ENCODE results near the gene CIB4. TPM values are rescaled to one million over a fixed set of nuclear protein-coding genes. Genes with fewer than 3 reads are reported as not detected.
A peak's percentile ranks its signal among the peaks of the same experiment; 100 is the strongest.

Gene CIB4
- total RNA-seq, 2 donors from 2014 or later, result not detected

DNA sequence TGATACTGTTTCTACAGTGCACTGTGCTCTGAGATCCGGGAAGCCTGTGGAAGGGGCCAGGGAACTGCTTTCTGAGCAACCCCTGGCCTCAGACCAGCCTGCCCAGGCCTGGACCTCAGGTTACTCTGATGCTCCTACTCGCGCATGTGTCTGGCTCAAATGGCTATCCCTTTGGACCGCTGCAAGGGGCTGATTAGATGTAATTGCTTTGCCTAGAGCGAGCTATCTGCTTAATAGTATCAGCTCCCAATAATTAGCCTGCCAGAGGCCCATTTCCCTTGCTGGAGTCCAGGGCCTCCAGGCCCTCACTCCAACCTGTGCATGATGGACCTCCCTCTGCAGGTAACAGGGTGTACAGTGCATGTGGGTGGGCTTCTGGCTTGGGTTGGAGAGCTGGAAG lies 44.2 kb upstream of the CIB4 start:
- no peaks in the 10 kb centered on the region for H3K36me3 ChIP-seq (replicated peaks in 1 of 2; ENCODE audit: insufficient read depth in 1 of 2, low read depth in 2 of 2)
- TF ChIP-seq, protein P1, sequence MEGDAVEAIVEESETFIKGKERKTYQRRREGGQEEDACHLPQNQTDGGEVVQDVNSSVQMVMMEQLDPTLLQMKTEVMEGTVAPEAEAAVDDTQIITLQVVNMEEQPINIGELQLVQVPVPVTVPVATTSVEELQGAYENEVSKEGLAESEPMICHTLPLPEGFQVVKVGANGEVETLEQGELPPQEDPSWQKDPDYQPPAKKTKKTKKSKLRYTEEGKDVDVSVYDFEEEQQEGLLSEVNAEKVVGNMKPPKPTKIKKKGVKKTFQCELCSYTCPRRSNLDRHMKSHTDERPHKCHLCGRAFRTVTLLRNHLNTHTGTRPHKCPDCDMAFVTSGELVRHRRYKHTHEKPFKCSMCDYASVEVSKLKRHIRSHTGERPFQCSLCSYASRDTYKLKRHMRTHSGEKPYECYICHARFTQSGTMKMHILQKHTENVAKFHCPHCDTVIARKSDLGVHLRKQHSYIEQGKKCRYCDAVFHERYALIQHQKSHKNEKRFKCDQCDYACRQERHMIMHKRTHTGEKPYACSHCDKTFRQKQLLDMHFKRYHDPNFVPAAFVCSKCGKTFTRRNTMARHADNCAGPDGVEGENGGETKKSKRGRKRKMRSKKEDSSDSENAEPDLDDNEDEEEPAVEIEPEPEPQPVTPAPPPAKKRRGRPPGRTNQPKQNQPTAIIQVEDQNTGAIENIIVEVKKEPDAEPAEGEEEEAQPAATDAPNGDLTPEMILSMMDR (IDR thresholded peaks at IDR 0.05), result no peak
- no peak for TF ChIP-seq POLR2A (IDR thresholded peaks at IDR 0.05)
- H3K27me3 ChIP-seq, result no peaks in the 10 kb centered on the region
- no peak overlapping the region for H3K27ac ChIP-seq
- intact Hi-C loops (cut with DNase I), result loop anchor here (10.0 kb wide), 1 partner anchor 49 kb away; no protein-coding TSS in a partner anchor
- H3K4me3 ChIP-seq, result no peak overlapping the region
- DNase-seq (peak in 1 of 4 donors; percentile 4), ATAC-seq (no peak)
- WGBS, 2 donors, result 90 to 100% methylated on average over 1 to 5 of the region's 5 CpGs
- H3K4me1 ChIP-seq, result peaks cover 39% of the 10 kb centered on the region
- H3K9me3 ChIP-seq, result no peaks in the 10 kb centered on the region

DNA sequence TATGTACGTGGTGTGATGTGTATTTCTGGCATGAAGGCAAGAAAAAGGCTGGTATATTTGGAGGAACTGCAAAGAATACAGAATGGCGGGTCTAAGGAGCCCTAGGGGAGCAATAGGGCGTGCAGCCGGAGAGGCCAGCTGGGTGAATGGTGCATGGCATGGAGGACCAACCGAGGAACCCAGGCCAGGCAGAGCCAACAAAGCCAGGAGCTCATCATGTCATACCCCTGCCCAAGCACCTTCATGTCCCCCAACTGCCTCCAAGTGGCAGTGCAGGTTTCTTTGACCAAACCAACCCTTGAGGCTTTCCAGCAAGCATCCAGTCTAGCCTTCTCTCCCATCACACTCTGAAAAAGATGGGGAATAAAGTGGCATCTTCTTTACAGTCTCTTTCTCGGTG lies 42.4 kb upstream of the CIB4 start:
- H3K27ac ChIP-seq, result no peak overlapping the region
- peak in 1 of 4 donors; percentile 2 for DNase-seq
- H3K4me3 ChIP-seq, result no peak overlapping the region
- TF ChIP-seq, protein P1 (IDR thresholded peaks at IDR 0.05), result no peak
- no peak for TF ChIP-seq POLR2A (IDR thresholded peaks at IDR 0.05)
- no peaks in the 10 kb centered on the region for H3K36me3 ChIP-seq (replicated peaks in 1 of 2; ENCODE audit: insufficient read depth in 1 of 2, low read depth in 2 of 2)
- 90 to 93% methylated on average over 6 of the region's 6 CpGs for WGBS, 2 donors
- peaks cover 29% of the 10 kb centered on the region for H3K4me1 ChIP-seq
- H3K9me3 ChIP-seq, result no peaks in the 10 kb centered on the region
- no peaks in the 10 kb centered on the region for H3K27me3 ChIP-seq
- intact Hi-C loops (cut with DNase I), result loop anchor here (10.0 kb wide), 1 partner anchor 51 kb away; no protein-coding TSS in a partner anchor
- no peak for ATAC-seq

DNA sequence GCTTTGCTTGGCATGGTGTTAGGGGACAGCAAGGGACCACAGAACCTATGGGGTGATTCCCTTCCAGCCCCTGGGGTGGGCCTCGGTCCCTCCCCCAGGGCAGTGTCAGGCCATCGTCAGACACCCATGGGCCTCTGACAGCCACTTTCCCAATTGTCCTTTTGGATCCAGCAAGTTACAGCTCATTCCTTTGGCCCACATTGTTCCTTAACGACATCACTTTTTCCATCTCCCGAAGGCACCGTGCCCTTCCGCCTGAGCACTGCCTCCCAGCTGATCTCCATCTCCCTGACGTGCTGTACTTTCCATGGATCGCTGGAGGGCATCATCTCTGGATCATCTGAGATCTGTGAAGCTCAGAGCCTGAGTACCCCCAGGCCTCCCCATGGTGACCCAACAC lies 41.0 kb upstream of the CIB4 start:
- no peak overlapping the region for H3K27ac ChIP-seq
- no peak for TF ChIP-seq POLR2A (IDR thresholded peaks at IDR 0.05)
- TF ChIP-seq, protein P1 (IDR thresholded peaks at IDR 0.05), result no peak
- peaks cover 15% of the 10 kb centered on the region for H3K4me1 ChIP-seq
- WGBS, 2 donors, result 82 to 87% methylated on average over 8 of the region's 8 CpGs
- no peaks in the 10 kb centered on the region for H3K27me3 ChIP-seq
- no peak overlapping the region for H3K4me3 ChIP-seq
- DNase-seq (no peak), ATAC-seq (no peak)
- H3K36me3 ChIP-seq (replicated peaks in 1 of 2; ENCODE audit: insufficient read depth in 1 of 2, low read depth in 2 of 2), result no peaks in the 10 kb centered on the region
- H3K9me3 ChIP-seq, result no peaks in the 10 kb centered on the region
- intact Hi-C loops (cut with DNase I), result loop anchor here (10.0 kb wide), 1 partner anchor 53 kb away; no protein-coding TSS in a partner anchor

DNA sequence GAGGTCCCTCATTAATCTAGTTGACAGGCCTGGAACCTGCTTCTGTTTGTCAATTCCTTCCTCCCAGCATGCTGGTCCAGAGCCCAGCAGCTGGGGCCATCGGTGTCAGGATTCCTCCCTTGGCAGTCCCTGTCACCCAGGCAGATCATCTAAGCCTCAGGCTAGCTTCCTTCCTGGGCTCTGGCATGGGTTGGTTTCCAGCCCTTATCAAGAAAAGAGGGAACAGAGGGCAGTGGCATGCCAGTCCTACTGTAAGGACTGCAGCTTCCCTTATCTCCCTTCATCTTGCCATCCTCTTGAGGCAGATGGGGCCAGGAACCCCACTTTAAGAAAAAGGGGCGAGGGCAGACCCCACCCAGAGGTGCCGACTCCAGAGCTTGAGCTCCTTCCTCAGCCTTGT lies 40.5 kb upstream of the CIB4 start:
- Histone ChIP-seq H3K9me3 (no peaks in the 10 kb centered on the region), H3K27ac (no peak overlapping the region), H3K36me3 (replicated peaks in 1 of 2; ENCODE audit: insufficient read depth in 1 of 2, low read depth in 2 of 2) (no peaks in the 10 kb centered on the region), H3K4me3 (no peak overlapping the region), H3K4me1 (peaks cover 10% of the 10 kb centered on the region), H3K27me3 (no peaks in the 10 kb centered on the region)
- DNase-seq, result no peak
- 82 to 85% methylated on average over 3 of the region's 3 CpGs for WGBS, 2 donors
- TF ChIP-seq, protein P1 (IDR thresholded peaks at IDR 0.05), result no peak
- no peak for TF ChIP-seq POLR2A (IDR thresholded peaks at IDR 0.05)
- no peak for ATAC-seq
- intact Hi-C loops (cut with DNase I), result loop anchor here (10.0 kb wide), 1 partner anchor 53 kb away; no protein-coding TSS in a partner anchor

DNA sequence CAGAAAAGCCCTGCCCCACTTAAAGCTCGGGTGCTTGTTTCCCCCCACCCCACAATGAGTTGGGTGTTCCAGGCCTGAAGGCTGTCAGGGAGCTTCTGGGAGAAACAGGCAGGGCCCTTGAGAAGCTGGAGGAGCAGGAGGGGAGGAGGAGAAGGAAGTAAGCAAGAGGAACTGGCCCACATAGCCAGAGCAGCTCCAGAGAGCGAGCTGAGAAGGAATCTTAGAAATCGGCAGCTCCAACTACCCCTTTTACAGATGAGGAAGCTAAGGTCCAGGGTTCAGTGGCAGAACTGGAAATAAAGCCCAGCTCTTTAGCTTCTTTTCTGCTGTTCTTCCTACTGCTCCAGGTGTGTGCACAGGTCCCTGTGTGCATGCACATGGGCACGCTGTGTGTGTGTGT lies 38.7 kb upstream of the CIB4 start:
- ATAC-seq (no peak), DNase-seq (no peak)
- Histone ChIP-seq H3K27ac (no peak overlapping the region), H3K4me1 (no peaks in the 10 kb centered on the region), H3K4me3 (no peak overlapping the region), H3K36me3 (replicated peaks in 1 of 2; ENCODE audit: insufficient read depth in 1 of 2, low read depth in 2 of 2) (no peaks in the 10 kb centered on the region), H3K9me3 (no peaks in the 10 kb centered on the region), H3K27me3 (no peaks in the 10 kb centered on the region)
- intact Hi-C loops (cut with DNase I), result loop anchor here (10.0 kb wide), 1 partner anchor 55 kb away; no protein-coding TSS in a partner anchor
- no peak for TF ChIP-seq POLR2A (IDR thresholded peaks at IDR 0.05)
- TF ChIP-seq, protein P1 (IDR thresholded peaks at IDR 0.05), result no peak
- 71 to 80% methylated on average over 4 of the region's 4 CpGs for WGBS, 2 donors
